DND-41 (cell line): ENCODE results near the gene PLD5.

Source experiments
- ATAC-seq: fragments of 200-7000 bp; cut with Tn5 transposase; 3 replicates; pipeline ENCODE4 v1.9.1; 2021; ENCODE audit warnings: low read depth; ENCODE audit not compliant: insufficient read depth
- DNase-seq: peaks from one replicate; pipeline ENCODE4 v3.0.0-alpha.2; 2020
- H2AFZ ChIP-seq: 2 replicates; pipeline ENCODE4 v1.6.0; 2012; ENCODE audit warnings: low read depth, low read length
- H3K27ac ChIP-seq: 2 replicates; pipeline ENCODE4 v1.5.1; 2012; ENCODE audit warnings: low read length, inconsistent platforms
- H3K27me3 ChIP-seq: fragments of 200-600 bp; sonication (generic); 2 replicates; pipeline ENCODE4 v1.6.0; 2012; ENCODE audit warnings: low read length, mild to moderate bottlenecking, inconsistent platforms; ENCODE audit not compliant: insufficient read depth, poor library complexity
- H3K36me3 ChIP-seq: 2 replicates; pipeline ENCODE4 v1.5.1; 2012; ENCODE audit warnings: low read length, inconsistent platforms; ENCODE audit not compliant: insufficient read depth
- H3K4me1 ChIP-seq: 2 replicates; pipeline ENCODE4 v1.5.1; 2012; ENCODE audit warnings: mild to moderate bottlenecking, low read length; ENCODE audit not compliant: insufficient read depth
- H3K4me2 ChIP-seq: 2 replicates; pipeline ENCODE4 v1.6.0; 2012; ENCODE audit warnings: mild to moderate bottlenecking, moderate library complexity, low read length, inconsistent platforms; ENCODE audit not compliant: insufficient read depth
- H3K4me3 ChIP-seq, 2 experiments: fragments of 200-600 bp in 1 of 2; shearing (Covaris generic) in 1 of 2; 2 replicates each; pipeline ENCODE4 v1.5.1; 2012 to 2016; ENCODE audit warnings: inconsistent platforms in 2 of 2, low read length in 2 of 2, mild to moderate bottlenecking in 2 of 2, low read depth in 1 of 2, moderate library complexity in 1 of 2
- H3K79me2 ChIP-seq: 2 replicates; pipeline ENCODE4 v1.6.0; 2012; ENCODE audit warnings: low read length, inconsistent platforms; ENCODE audit not compliant: insufficient read depth
- H3K9ac ChIP-seq: 2 replicates; pipeline ENCODE4 v1.6.0; 2012; ENCODE audit warnings: low read depth, mild to moderate bottlenecking, inconsistent platforms, low read length, moderate library complexity
- H3K9me3 ChIP-seq: 2 replicates; pipeline ENCODE4 v1.5.1; 2012; ENCODE audit warnings: low read length, moderate library complexity, mild to moderate bottlenecking, inconsistent platforms; ENCODE audit not compliant: insufficient read depth, severe bottlenecking
- H4K20me1 ChIP-seq: 2 replicates; pipeline ENCODE4 v1.6.0; 2012; ENCODE audit warnings: low read length; ENCODE audit not compliant: insufficient read depth
- EZH2 ChIP-seq: IDR thresholded peaks from 3 replicates; pipeline ENCODE4 v1.6.1; 2012; ENCODE audit warnings: borderline replicate concordance, low read depth, mild to moderate bottlenecking, moderate library complexity, low read length, inconsistent platforms; ENCODE audit not compliant: severe bottlenecking
- TF ChIP-seq, protein P1 (sequence below): IDR thresholded peaks from 2 replicates; pipeline ENCODE4 v1.5.1; 2012; ENCODE audit warnings: borderline replicate concordance, low read length, moderate library complexity, mild to moderate bottlenecking; ENCODE audit not compliant: poor library complexity, severe bottlenecking; ENCODE audit errors: extremely low read depth

PLD5 gene

DNA sequence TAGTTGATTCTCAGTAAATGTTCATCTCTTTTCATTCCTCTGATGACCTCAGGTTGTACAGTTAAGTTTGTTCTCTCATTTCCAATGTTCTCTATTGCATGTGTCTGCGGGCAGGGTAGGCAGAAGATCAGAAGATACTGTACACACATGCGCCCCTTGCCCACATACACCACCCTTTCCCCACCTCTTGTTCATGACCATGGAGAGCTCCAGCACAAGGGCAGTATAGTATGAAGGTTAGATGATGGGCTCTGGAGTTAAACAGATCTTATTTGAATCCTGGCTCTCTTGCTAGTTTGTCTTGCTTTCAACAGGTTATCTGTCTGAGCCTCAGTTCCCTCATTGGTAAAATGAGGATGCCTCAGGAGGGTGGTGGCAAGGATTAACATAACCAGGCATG is 17.8 kb upstream of the PLD5 start:
- H3K36me3 ChIP-seq: no peaks in the 10 kb centered on the region
- no peaks in the 10 kb centered on the region for H4K20me1 ChIP-seq
- no peak overlapping the region for H3K4me3 ChIP-seq
- H3K27me3 ChIP-seq: no peaks in the 10 kb centered on the region
- H3K79me2 ChIP-seq: no peaks in the 10 kb centered on the region
- H2AFZ ChIP-seq: no peak overlapping the region
- H3K4me1 ChIP-seq: no peaks in the 10 kb centered on the region
- H3K9ac ChIP-seq: no peak overlapping the region
- no peak overlapping the region for H3K4me2 ChIP-seq
- no peak overlapping the region for H3K27ac ChIP-seq
- H3K9me3 ChIP-seq: no peaks in the 10 kb centered on the region
- ATAC-seq (no peak), DNase-seq (no peak)
- no peak for TF ChIP-seq EZH2
- TF ChIP-seq, protein P1, sequence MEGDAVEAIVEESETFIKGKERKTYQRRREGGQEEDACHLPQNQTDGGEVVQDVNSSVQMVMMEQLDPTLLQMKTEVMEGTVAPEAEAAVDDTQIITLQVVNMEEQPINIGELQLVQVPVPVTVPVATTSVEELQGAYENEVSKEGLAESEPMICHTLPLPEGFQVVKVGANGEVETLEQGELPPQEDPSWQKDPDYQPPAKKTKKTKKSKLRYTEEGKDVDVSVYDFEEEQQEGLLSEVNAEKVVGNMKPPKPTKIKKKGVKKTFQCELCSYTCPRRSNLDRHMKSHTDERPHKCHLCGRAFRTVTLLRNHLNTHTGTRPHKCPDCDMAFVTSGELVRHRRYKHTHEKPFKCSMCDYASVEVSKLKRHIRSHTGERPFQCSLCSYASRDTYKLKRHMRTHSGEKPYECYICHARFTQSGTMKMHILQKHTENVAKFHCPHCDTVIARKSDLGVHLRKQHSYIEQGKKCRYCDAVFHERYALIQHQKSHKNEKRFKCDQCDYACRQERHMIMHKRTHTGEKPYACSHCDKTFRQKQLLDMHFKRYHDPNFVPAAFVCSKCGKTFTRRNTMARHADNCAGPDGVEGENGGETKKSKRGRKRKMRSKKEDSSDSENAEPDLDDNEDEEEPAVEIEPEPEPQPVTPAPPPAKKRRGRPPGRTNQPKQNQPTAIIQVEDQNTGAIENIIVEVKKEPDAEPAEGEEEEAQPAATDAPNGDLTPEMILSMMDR: no peak

DNA sequence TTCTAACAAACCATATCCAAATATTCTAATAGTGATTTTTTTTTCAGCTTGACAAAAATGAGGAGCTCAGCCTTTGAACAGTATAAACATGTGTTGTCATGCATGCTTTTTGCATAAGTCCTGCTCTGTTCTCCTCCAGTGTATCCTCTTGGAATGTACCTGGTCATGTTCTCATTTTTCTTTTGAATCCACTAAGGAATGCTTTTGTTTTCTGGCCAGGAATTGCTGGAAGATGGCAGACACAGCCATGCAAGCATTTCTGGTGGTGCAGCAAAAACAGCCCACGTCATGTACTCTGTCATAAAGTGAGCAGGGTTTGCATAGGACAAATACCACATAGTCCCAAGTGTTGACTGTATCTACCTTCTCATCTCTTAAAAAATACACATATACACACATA is 11.5 kb upstream of the PLD5 start:
- no peak for ATAC-seq
- Histone ChIP-seq H3K79me2 (no peaks in the 10 kb centered on the region), H3K4me2 (no peak overlapping the region), H3K9ac (no peak overlapping the region), H4K20me1 (no peaks in the 10 kb centered on the region), H3K9me3 (no peaks in the 10 kb centered on the region), H3K27ac (no peak overlapping the region), H3K36me3 (no peaks in the 10 kb centered on the region), H3K4me1 (no peaks in the 10 kb centered on the region), H3K27me3 (no peaks in the 10 kb centered on the region), H3K4me3 (no peak overlapping the region), H2AFZ (no peak overlapping the region)
- DNase-seq: no peak
- TF ChIP-seq, protein P1: no peak
- no peak for TF ChIP-seq EZH2

DNA sequence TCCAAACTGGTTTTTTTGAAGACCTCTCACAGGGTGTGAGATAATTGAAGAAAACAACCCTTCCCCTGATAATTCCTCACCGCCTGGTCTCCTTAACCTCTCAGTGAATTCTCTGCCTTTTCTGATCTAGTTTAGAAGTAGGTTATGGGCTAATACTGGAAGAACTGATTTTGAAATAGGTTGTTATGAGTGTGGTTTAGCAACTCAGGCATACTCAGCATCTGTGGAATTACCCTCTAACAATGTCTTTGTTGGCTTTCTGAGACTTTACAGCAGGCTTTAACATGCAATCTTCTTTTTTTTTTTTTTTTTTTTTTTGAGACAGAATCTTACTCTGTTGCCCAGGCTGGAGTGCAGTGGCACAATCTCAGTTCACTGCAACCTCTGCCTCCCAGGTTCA is 10.3 kb upstream of the PLD5 start:
- H3K36me3 ChIP-seq: no peaks in the 10 kb centered on the region

More for the DNA sequence above, 10.3 kb upstream of the PLD5 start:
- Histone ChIP-seq H3K27me3 (no peaks in the 10 kb centered on the region), H3K4me2 (no peak overlapping the region), H2AFZ (no peak overlapping the region), H3K4me1 (no peaks in the 10 kb centered on the region), H3K27ac (no peak overlapping the region), H3K4me3 (no peak overlapping the region), H4K20me1 (no peaks in the 10 kb centered on the region), H3K9ac (no peak overlapping the region), H3K79me2 (no peaks in the 10 kb centered on the region), H3K9me3 (no peaks in the 10 kb centered on the region)
- ATAC-seq (no peak), DNase-seq (no peak)
- no peak for TF ChIP-seq EZH2
- TF ChIP-seq, protein P1: no peak
